ENCODE data around the gene MLLT1.

The MLLT1 gene

GRCh38 chr19:6271251-6271650, 8.5 kb downstream of the MLLT1 start:
- H3K4me3 ChIP-seq (ENCODE audit: low read depth, low read length), result no peak overlapping the region
- TF ChIP-seq, protein P1, sequence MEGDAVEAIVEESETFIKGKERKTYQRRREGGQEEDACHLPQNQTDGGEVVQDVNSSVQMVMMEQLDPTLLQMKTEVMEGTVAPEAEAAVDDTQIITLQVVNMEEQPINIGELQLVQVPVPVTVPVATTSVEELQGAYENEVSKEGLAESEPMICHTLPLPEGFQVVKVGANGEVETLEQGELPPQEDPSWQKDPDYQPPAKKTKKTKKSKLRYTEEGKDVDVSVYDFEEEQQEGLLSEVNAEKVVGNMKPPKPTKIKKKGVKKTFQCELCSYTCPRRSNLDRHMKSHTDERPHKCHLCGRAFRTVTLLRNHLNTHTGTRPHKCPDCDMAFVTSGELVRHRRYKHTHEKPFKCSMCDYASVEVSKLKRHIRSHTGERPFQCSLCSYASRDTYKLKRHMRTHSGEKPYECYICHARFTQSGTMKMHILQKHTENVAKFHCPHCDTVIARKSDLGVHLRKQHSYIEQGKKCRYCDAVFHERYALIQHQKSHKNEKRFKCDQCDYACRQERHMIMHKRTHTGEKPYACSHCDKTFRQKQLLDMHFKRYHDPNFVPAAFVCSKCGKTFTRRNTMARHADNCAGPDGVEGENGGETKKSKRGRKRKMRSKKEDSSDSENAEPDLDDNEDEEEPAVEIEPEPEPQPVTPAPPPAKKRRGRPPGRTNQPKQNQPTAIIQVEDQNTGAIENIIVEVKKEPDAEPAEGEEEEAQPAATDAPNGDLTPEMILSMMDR (IDR thresholded peaks at IDR 0.05; ENCODE audit: borderline replicate concordance, insufficient read depth, low read depth, low read length), result no peak

- no peak overlapping the region for H3K4me3 ChIP-seq (ENCODE audit: low read depth, low read length)
- TF ChIP-seq, protein P1 (IDR thresholded peaks at IDR 0.05; ENCODE audit: borderline replicate concordance, insufficient read depth, low read depth, low read length), result no peak
Observed at GRCh38 chr19:6270822-6271221, 9.0 kb downstream of the MLLT1 start.

GRCh38 chr19:6270076-6270745, 9.6 kb downstream of the MLLT1 start:
- no peak overlapping the region for H3K4me3 ChIP-seq (ENCODE audit: low read depth, low read length)
- TF ChIP-seq, protein P1 (IDR thresholded peaks at IDR 0.05; ENCODE audit: borderline replicate concordance, insufficient read depth, low read depth, low read length), result no peak

DNA sequence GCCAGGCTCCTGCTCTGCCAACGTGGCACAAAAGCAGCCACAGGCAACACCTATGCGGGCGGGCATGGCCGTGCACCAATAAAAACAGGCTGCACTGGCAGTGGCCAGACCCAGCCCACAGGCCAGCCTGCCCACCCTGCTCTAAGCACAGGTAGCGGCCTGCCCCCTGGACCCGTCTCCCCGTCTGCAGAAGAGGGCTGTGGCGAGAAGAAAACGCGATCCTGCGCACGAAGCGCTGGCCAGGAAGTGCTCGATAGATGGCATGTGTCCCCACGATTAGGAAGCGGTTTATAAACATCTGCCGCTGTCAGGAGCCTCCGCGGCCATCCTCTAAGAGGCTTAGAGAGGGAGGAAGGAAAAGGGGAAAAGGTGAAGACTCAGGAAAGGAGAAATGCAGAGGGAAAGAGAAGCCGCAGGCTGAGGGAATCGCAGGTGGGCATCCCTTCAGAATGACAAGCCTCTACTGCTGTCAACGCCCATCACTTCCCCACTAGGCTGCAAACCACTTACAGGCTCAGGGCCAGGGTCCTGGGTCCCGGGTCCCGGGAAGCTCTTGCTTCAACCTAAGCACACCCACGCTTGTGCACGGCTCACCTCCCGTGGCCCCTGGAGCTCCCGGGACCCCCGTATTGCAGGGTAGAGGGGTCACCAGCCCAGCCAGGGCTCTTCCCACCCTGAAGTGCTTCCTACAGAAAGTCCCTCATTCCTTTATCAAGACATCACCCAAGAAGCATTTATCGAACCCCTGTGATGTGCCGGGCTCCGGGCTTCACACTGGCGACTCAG, 10.5 kb downstream of the MLLT1 start:
- H3K4me3 ChIP-seq (ENCODE audit: low read depth, low read length), result no peak overlapping the region
- TF ChIP-seq, protein P1 (IDR thresholded peaks at IDR 0.05; ENCODE audit: borderline replicate concordance, insufficient read depth, low read depth, low read length), result no peak

DNA sequence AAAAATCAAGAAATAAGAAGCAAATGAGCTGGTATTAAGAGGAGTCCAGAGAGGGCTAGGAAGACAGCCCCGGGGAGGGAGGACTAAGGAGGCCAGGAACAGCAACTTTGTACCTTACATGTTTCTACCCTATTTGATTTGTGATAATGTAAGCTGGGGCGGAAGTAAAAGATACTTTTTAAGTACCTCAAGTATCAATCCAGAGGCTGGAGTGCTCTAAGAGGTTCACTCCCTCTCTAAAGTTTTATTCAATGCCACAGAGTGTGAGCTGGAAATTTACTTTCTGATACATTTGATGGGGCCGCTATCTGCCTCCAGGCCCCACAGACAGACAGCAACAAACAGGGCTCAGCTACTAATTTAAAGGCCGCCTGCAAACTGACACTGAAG, 11.4 kb downstream of the MLLT1 start:
- TF ChIP-seq, protein P1 (IDR thresholded peaks at IDR 0.05; ENCODE audit: borderline replicate concordance, insufficient read depth, low read depth, low read length), result no peak
- H3K4me3 ChIP-seq (ENCODE audit: low read depth, low read length), result no peak overlapping the region

- TF ChIP-seq, protein P1 (IDR thresholded peaks at IDR 0.05; ENCODE audit: borderline replicate concordance, insufficient read depth, low read depth, low read length), result no peak
- no peak overlapping the region for H3K4me3 ChIP-seq (ENCODE audit: low read depth, low read length)
Observed at GRCh38 chr19:6267552-6268381, 12.0 kb downstream of the MLLT1 start.
